Neutrophil (primary cell): ENCODE results near the gene ASPHD2.

Source experiments
- H3K27ac ChIP-seq: fragments of 200-600 bp; sonication (generic); 2 replicates; pipeline ENCODE4 v1.5.1; 2016; ENCODE audit warnings: mild to moderate bottlenecking, moderate library complexity
- H3K27me3 ChIP-seq: fragments of 200-600 bp; sonication (generic); 2 replicates; pipeline ENCODE4 v1.6.0; 2016; ENCODE audit warnings: mild to moderate bottlenecking
- H3K36me3 ChIP-seq: fragments of 200-600 bp; sonication (generic); 2 replicates; pipeline ENCODE4 v1.5.1; 2017
- H3K4me1 ChIP-seq, 2 experiments: fragments of 200-600 bp in 1 of 2; sonication (generic) in 1 of 2; 1 replicate in 1 of 2; 2 replicates in 1 of 2; pipeline versions ENCODE4 v1.5.1 to v1.6.1; 2013 to 2016; ENCODE audit warnings: low read depth in 1 of 2, low read length in 1 of 2, mild to moderate bottlenecking in 1 of 2, moderate library complexity in 1 of 2; ENCODE audit not compliant: control insufficient read depth in 1 of 2, insufficient read depth in 1 of 2
- H3K4me3 ChIP-seq, 2 experiments: fragments of 200-600 bp in 1 of 2; sonication (generic) in 1 of 2; 1 replicate in 1 of 2; 2 replicates in 1 of 2; pipeline ENCODE4 v1.5.1; 2013 to 2016; ENCODE audit warnings: low read depth in 1 of 2, low read length in 1 of 2, mild to moderate bottlenecking in 1 of 2, moderate library complexity in 1 of 2
- H3K9me3 ChIP-seq: fragments of 200-600 bp; sonication (generic); 2 replicates; pipeline ENCODE4 v1.5.1; 2016
- CTCF ChIP-seq: fragments of 200-600 bp; sonication (generic); IDR thresholded peaks from 2 replicates; pipeline ENCODE4 v1.5.1; 2016; ENCODE audit warnings: antibody characterized with exemption

ASPHD2 gene

GRCh38 chr22:26483043-26483438 is 54.0 kb downstream of the ASPHD2 start:
- no peaks in the 10 kb centered on the region for H3K27me3 ChIP-seq
- peaks cover 50% of the 10 kb centered on the region in 2 experiments for H3K4me1 ChIP-seq
- peak overlapping the region; percentile 86 for H3K27ac ChIP-seq
- peaks cover 8% of the 10 kb centered on the region for H3K36me3 ChIP-seq
- peak overlapping the region; percentile 88 to 89 for H3K4me3 ChIP-seq
- no peaks in the 10 kb centered on the region for H3K9me3 ChIP-seq
- TF ChIP-seq CTCF: no peak

- Histone ChIP-seq H3K4me3 (peak within 1 kb of the TSS; percentile 88 to 89), H3K9me3 (no peaks in the 10 kb centered on the region), H3K36me3 (peaks cover 14% of the 10 kb centered on the region), H3K27me3 (no peaks in the 10 kb centered on the region), H3K27ac (peak within 1 kb of the TSS; percentile 86), H3K4me1 (peaks cover 45 to 46% of the 10 kb centered on the region in 2 experiments)
- peak; percentile 35 for TF ChIP-seq CTCF
Observed at GRCh38 chr22:26483439-26484359, 54.6 kb downstream of the ASPHD2 start, which contains the start of the genes HPS4 and SRRD. TSS of gene HPS4 (minus strand) at chr22:26483783. CDS start at chr22:26481762, 2,021 bp downstream. TSS of gene SRRD (plus strand) at chr22:26483877. CDS start at chr22:26483891, 14 bp downstream.

- Histone ChIP-seq H3K9me3 (no peaks in the 10 kb centered on the region), H3K4me3 (peak overlapping the region; percentile 88 to 89), H3K4me1 (peaks cover 39 to 40% of the 10 kb centered on the region in 2 experiments), H3K27me3 (no peaks in the 10 kb centered on the region), H3K36me3 (peaks cover 18% of the 10 kb centered on the region), H3K27ac (peak overlapping the region; percentile 86)
- TF ChIP-seq CTCF: no peak
Observed at GRCh38 chr22:26484360-26484706, 55.3 kb downstream of the ASPHD2 start.

GRCh38 chr22:26485013-26485412 is 56.0 kb downstream of the ASPHD2 start:
- no peaks in the 10 kb centered on the region for H3K27me3 ChIP-seq
- no peak overlapping the region for H3K27ac ChIP-seq
- peaks cover 32 to 33% of the 10 kb centered on the region in 2 experiments for H3K4me1 ChIP-seq
- no peak overlapping the region for H3K4me3 ChIP-seq
- no peaks in the 10 kb centered on the region for H3K9me3 ChIP-seq
- no peak for TF ChIP-seq CTCF
- H3K36me3 ChIP-seq: peaks cover 25% of the 10 kb centered on the region

GRCh38 chr22:26485806-26486390 is 56.8 kb downstream of the ASPHD2 start:
- Histone ChIP-seq H3K36me3 (peaks cover 32% of the 10 kb centered on the region), H3K9me3 (no peaks in the 10 kb centered on the region), H3K27me3 (no peaks in the 10 kb centered on the region), H3K27ac (no peak overlapping the region), H3K4me3 (no peak overlapping the region), H3K4me1 (peaks cover 25 to 26% of the 10 kb centered on the region in 2 experiments)
- TF ChIP-seq CTCF: no peak
